HG03342 (cell line): ENCODE measurements around the gene UBE2J1.

Experiments
- ATAC-seq: cut with Tn5 transposase; IDR thresholded peaks from one replicate; pipeline ENCODE4 v1.9.1; 2021; ENCODE audit warnings: mild to moderate bottlenecking, moderate library complexity; ENCODE audit not compliant: unreplicated experiment

UBE2J1 gene

DNA sequence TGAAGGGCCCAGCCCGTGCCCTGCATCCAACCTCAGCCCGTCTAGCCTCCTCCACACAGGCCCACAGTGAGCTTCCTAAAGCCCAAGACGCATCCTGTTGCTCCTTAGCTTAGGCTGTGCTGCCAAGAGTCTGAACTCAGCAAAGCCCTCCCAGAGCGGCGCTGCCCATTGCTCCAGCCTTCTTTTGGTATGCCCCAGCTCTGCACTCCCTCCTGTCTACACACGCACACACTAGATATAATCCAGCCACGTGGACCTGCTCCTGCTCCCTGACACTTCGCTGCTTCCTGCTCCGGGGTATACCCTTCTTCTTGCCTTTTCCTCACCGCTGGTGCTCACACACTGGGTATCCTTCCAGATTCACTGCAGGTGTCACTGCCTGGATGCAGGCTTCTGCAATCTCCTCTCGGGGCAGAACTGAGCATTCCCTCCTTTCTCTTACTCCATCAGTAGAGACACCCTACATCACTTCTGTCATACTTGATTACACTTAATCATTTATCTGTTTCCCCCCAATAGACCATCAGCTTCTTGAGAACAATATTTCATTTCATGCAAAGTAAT lies 61.2 kb downstream of the UBE2J1 start:
- ATAC-seq, result no peak

DNA sequence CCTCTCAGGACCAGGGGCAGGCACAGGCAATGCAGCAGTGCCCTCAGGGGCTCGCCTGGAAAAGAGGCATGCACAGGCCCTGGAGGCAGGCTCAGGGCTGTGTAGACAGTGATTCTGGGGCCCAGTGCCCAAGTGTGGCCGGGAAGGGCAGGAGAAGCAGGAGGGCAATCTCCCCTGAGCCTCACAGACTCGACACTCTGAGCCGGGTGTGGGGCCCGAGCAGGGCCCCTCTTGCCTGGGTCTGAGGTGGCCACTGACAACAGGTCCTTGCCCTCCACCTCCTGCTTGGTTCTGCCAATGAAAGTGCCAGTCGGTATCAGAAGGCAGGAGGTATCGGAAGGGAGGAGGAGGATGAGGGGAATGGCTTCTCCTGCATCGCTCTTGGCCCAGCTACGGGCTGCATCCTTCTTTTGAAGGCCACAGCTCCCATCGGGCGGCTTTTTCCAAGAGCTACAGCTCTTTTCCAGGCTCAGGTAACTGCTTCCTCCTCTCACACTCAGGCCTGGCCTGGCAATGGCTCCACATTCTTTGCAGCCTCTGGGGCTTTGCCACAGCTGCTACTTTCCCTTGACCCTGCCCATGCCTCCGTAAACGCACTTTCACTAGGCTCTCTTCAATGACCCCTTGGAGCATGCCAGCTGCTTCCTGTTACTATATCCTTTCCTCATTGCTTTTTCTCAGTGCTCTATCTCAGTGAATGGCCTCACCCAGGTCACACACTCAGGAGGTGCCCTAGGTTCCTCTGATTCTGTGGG lies 61.9 kb downstream of the UBE2J1 start:
- ATAC-seq, result no peak

DNA sequence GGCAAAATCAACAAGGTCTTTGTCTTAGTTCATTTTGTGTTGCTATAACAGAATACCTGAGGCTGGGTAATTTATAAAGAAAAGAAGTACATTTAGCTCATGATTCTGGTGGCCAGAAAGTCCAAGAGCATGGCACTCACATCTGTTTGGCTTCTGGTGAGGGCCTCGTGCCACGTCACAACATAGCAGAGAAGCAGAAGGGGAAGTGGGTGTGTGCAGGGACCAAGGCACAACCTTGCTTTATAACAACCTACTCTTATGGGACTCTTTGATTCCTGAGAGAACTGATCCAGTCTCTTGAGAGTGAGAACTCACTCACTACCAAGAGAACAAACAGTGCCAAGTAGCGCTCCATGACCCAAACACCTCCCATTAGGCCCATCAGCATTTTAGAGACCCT lies 62.8 kb downstream of the UBE2J1 start:
- ATAC-seq, result no peak

DNA sequence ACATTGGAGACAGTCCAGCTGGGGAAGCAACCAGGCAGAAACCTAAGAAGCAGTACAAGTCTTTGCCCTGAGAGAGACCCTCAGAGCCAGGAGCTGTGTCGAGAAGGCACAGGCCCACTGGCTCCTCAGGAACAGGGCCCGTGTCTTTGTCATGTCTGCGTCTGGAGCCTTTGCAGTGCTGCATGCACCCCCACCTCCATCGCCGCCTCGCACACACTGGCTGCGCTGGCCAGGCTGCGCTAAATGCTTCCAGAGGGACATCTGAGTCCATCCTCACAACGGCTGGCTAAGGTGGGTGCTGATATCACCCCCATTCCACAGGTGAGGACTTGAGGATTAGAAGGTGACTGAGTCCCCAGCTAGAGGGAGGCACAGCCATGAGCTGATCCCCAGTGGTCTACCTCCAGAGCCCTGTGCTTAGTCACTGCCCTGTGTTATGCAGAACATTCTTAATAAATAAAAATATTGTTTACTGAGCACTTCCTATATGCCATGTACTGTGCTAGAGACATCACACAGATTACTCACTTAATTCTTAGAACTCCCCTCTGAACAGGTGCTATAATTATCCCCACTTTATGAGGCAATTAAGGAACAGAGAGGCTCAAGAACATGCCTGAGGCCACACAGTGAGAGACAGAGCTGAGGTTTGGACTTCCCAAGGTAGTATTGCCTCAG lies 65.0 kb downstream of the UBE2J1 start:
- ATAC-seq, result no peak

DNA sequence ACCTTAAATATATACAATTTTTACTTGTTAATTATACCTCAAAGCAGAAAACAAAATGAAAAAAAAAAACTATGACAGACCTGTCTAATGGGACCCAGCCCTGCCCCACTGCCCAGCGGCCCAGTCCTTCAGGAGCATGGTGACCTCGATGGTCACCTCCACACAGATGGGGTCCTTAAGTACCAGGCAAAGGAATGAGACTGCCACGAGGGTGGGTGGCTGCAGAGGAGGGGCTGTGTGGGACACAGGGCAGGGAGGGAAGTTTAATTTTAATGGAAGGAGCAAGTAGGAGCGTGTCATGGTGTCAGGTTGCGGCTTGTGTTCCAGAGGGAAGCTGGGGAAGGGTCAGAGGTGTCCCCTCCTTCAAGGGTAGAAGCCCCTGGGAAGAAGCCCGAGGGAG lies 66.0 kb downstream of the UBE2J1 start:
- ATAC-seq, result no peak

DNA sequence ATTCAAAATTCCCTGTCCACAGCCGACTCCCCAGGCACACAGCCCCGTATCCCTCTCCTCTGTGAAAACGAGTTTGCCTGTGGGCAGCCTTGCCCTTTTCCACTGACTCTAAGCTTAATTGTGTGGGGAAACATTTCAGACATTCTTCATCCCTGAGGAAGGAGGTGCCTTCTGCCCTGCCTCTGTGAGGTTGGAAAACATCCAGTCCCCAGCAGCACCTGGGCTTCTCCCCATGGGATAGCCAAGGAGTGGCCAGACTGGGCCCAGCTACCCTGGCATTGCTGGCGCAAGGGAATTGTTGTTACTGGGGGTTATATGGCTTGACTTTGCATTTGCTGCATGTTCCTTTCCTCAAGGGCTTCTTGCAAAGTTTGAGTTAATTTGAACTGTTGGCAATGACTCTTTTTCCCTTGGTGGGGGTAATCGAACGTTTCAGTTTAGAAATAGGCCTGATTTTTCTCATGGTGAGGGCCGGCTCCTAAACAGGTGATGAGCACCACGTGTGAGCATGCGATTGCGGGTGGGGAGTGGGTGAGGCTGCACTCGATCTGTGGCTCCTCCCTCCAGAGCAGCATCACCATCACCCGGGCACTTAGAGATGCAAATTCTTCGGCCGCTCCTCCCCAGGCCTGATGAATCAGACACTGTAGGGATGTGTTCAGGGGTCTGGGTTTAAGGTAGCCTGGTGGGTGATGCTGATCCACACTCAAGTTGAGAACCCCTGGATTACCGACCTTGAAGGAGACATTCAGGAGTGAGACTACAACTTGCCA lies 67.4 kb downstream of the UBE2J1 start:
- ATAC-seq, result no peak

DNA sequence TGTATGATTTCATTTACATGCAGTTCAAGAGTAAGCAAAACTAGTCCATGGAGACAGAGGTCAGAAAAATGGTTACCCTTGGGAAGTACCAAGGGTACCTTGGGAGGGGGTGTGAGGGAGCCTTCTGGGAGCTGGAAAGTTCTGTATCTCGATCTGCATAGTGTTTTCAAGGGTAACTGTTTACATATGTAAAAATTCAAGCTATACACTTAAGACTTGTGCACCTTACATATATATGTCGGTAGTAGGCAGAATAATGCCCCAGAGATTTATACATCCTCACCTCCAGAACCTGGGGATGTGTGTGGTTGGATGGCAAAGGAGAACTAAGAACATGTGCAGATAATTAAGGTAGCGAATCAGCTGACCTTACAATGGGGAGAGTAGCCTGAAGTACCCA lies 68.4 kb downstream of the UBE2J1 start:
- ATAC-seq, result no peak

DNA sequence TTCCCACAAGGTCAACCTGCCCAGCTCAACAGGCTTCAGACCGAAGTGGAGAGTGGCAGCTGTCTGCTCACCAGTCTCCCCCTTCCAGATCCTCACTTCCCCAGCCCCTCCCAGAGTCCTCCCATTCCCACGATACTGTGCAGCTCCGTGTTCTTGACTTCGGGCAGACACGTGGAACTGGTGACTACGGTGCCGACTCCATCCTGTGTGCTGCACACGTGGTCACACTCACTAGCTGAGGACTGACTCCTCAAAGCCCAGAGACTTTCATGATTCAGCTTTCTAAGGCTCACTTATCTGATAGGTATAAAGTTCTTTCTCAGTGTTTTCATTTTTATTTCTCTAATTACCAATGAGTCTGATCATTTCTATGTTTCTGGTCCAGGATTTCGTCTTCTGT lies 69.8 kb downstream of the UBE2J1 start:
- ATAC-seq, result no peak

DNA sequence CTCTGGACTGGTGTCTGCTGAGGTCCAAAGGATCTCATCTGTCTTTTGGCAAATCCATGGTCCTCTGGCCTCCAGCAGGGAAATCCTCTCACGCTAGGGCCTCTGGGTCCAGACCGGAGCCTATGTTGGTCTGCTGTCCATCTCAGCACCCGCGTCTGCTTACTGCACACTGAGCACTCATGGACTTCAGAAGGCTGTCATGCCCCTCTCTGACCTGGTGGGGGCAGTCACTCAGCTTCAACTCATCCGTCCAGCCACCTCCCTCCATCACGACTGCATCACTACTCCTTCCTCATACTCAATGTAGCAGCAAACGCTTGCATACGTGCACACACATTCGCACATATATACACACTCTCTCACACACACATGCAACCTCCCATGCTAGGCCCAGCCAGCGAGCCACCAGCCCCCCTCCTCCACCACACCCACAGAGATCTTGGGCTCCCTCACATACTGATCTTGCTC lies 70.7 kb downstream of the UBE2J1 start:
- ATAC-seq, result peak; percentile 99

DNA sequence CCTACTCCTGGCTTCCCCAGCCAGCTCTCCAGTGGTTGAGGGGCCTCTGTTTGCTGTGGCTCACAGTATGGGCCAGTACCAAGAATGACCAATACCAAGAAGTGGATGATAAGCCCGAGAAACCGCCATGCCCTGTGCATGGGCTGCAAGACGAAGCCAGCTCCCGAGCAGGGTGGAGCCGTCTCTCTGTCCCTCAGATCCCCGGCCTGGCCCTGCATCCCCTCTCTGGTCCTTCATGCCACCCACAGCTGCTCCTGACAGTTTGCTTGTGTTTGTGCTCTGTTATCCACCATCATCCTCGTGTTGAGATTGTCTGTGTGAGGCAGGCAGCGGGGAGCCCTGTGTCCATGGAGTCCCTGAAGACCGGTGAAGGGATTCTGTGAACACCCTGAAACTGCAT lies 73.6 kb downstream of the UBE2J1 start:
- ATAC-seq, result no peak
